ENCODE measurements around the gene RTN1.

Gene RTN1

GRCh38 chr14:59850458-59850857, 20.1 kb downstream of the RTN1 start:
- Histone ChIP-seq H3K27me3 (replicated peaks; ENCODE audit: control insufficient read depth, insufficient read depth, low read length, poor library complexity, severe bottlenecking) (no peaks in the 10 kb centered on the region), H3K4me3 (ENCODE audit: insufficient read depth, low read depth, low read length, poor library complexity, severe bottlenecking) (no peak overlapping the region), H3K27ac (ENCODE audit: insufficient read depth, low read length, poor library complexity, severe bottlenecking) (no peak overlapping the region), H3K9me3 (ENCODE audit: control insufficient read depth, low read length) (no peaks in the 10 kb centered on the region), H3K36me3 (ENCODE audit: control insufficient read depth, insufficient read depth, low read length) (no peaks in the 10 kb centered on the region), H3K4me1 (ENCODE audit: control insufficient read depth, insufficient read depth, low read length, poor library complexity, severe bottlenecking) (no peaks in the 10 kb centered on the region)
- no peak for DNase-seq

DNA sequence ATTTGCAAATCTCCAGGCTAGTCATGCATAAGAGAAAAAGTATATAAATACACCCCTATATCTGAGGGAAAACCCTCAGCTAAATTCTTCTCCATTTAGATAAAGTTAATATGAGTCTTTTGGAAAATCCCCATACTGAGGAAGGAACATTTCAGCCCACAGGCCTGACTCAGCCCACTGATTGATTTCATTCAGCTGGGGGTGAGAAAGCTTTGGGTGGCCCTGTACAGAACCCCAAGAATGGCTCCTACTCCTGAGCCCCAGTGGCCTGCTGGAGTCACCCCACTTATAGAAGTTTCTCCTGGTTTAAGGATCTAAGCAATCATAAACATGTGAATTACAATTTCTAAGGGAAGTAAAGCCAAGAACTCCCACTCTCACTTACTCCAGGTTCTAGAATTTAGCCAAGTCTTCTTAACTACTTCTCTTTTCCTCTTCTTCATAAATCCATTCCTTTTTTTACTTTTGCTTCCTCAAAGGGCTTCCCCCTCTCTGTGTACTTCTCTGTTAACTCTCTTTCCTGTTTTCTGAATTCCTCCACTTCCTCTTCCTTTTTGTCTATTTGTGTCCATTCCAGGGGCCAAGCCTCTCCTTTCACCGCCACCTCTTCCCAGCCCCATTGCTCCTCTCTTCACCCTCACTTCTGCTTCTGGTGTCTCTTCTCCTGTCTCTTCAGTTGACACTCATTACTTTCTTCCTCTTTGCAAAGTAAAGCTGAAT, 21.0 kb downstream of the RTN1 start:
- no peak overlapping the region for H3K4me3 ChIP-seq (ENCODE audit: insufficient read depth, low read depth, low read length, poor library complexity, severe bottlenecking)
- no peak overlapping the region for H3K27ac ChIP-seq (ENCODE audit: insufficient read depth, low read length, poor library complexity, severe bottlenecking)
- DNase-seq = no peak
- no peaks in the 10 kb centered on the region for H3K27me3 ChIP-seq (replicated peaks; ENCODE audit: control insufficient read depth, insufficient read depth, low read length, poor library complexity, severe bottlenecking)
- H3K36me3 ChIP-seq (ENCODE audit: control insufficient read depth, insufficient read depth, low read length) = no peaks in the 10 kb centered on the region
- H3K9me3 ChIP-seq (ENCODE audit: control insufficient read depth, low read length) = no peaks in the 10 kb centered on the region
- no peaks in the 10 kb centered on the region for H3K4me1 ChIP-seq (ENCODE audit: control insufficient read depth, insufficient read depth, low read length, poor library complexity, severe bottlenecking)

DNA sequence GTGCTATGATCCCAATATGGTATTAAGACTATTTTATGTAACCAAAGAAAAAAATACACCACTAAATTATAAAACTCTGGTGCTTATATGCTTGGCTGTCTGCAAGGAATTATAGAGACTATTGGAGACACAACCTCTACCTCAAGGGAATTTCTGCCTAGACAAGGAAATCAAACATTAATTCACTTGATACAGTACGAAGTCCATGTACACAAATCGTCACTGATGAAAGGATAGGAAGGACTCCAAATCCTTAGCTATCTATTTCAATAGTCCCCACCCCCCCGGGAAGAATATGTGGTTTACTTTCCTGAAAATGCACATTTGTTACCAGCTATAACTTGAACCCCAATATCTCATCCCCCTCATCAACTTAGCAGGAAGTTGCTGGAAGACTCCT, 21.9 kb downstream of the RTN1 start:
- no peak overlapping the region for H3K27ac ChIP-seq (ENCODE audit: insufficient read depth, low read length, poor library complexity, severe bottlenecking)
- no peak overlapping the region for H3K4me3 ChIP-seq (ENCODE audit: insufficient read depth, low read depth, low read length, poor library complexity, severe bottlenecking)
- no peaks in the 10 kb centered on the region for H3K27me3 ChIP-seq (replicated peaks; ENCODE audit: control insufficient read depth, insufficient read depth, low read length, poor library complexity, severe bottlenecking)
- no peaks in the 10 kb centered on the region for H3K4me1 ChIP-seq (ENCODE audit: control insufficient read depth, insufficient read depth, low read length, poor library complexity, severe bottlenecking)
- no peak for DNase-seq
- H3K36me3 ChIP-seq (ENCODE audit: control insufficient read depth, insufficient read depth, low read length) = no peaks in the 10 kb centered on the region
- no peaks in the 10 kb centered on the region for H3K9me3 ChIP-seq (ENCODE audit: control insufficient read depth, low read length)

GRCh38 chr14:59847711-59848110, 22.9 kb downstream of the RTN1 start:
- Histone ChIP-seq H3K4me3 (ENCODE audit: insufficient read depth, low read depth, low read length, poor library complexity, severe bottlenecking) (no peak overlapping the region), H3K36me3 (ENCODE audit: control insufficient read depth, insufficient read depth, low read length) (no peaks in the 10 kb centered on the region), H3K27me3 (replicated peaks; ENCODE audit: control insufficient read depth, insufficient read depth, low read length, poor library complexity, severe bottlenecking) (no peaks in the 10 kb centered on the region), H3K27ac (ENCODE audit: insufficient read depth, low read length, poor library complexity, severe bottlenecking) (no peak overlapping the region), H3K4me1 (ENCODE audit: control insufficient read depth, insufficient read depth, low read length, poor library complexity, severe bottlenecking) (no peaks in the 10 kb centered on the region), H3K9me3 (ENCODE audit: control insufficient read depth, low read length) (no peaks in the 10 kb centered on the region)
- no peak for DNase-seq

- Histone ChIP-seq H3K9me3 (ENCODE audit: control insufficient read depth, low read length) (no peaks in the 10 kb centered on the region), H3K4me1 (ENCODE audit: control insufficient read depth, insufficient read depth, low read length, poor library complexity, severe bottlenecking) (no peaks in the 10 kb centered on the region)
These were observed 24.0 kb downstream of the RTN1 start for GRCh38 chr14:59846595-59846994.

DNA sequence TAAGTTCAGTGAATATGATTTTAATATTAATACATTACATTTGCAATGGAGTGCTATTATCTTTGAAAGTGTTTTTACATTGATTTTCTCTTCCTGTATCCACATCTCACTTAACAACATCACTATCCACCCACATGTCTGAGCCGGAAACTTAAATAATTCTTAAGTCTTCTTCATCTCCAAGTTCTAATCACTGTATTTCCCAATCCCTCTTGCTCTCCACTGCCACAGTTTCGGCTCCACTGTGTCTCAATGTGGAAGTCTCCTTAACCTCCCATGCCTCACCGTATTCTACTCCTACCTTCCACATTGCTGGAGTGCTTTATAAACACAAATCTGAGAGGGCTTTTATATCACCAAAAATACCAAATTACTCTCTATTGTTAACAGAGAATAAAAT, 25.3 kb downstream of the RTN1 start:
- H3K4me3 ChIP-seq (ENCODE audit: insufficient read depth, low read depth, low read length, poor library complexity, severe bottlenecking) = no peak overlapping the region
- H3K36me3 ChIP-seq (ENCODE audit: control insufficient read depth, insufficient read depth, low read length) = no peaks in the 10 kb centered on the region
- H3K27ac ChIP-seq (ENCODE audit: insufficient read depth, low read length, poor library complexity, severe bottlenecking) = no peak overlapping the region
- no peaks in the 10 kb centered on the region for H3K4me1 ChIP-seq (ENCODE audit: control insufficient read depth, insufficient read depth, low read length, poor library complexity, severe bottlenecking)
- no peak for DNase-seq
- H3K9me3 ChIP-seq (ENCODE audit: control insufficient read depth, low read length) = no peaks in the 10 kb centered on the region
- H3K27me3 ChIP-seq (replicated peaks; ENCODE audit: control insufficient read depth, insufficient read depth, low read length, poor library complexity, severe bottlenecking) = no peaks in the 10 kb centered on the region

More at GRCh38 chr14:59846595-59846994, 24.0 kb downstream of the RTN1 start:
- Histone ChIP-seq H3K27ac (ENCODE audit: insufficient read depth, low read length, poor library complexity, severe bottlenecking) (no peak overlapping the region), H3K36me3 (ENCODE audit: control insufficient read depth, insufficient read depth, low read length) (no peaks in the 10 kb centered on the region), H3K4me3 (ENCODE audit: insufficient read depth, low read depth, low read length, poor library complexity, severe bottlenecking) (no peak overlapping the region), H3K27me3 (replicated peaks; ENCODE audit: control insufficient read depth, insufficient read depth, low read length, poor library complexity, severe bottlenecking) (no peaks in the 10 kb centered on the region)
- DNase-seq = no peak

- Histone ChIP-seq H3K27ac (ENCODE audit: insufficient read depth, low read length, poor library complexity, severe bottlenecking) (no peak overlapping the region), H3K36me3 (ENCODE audit: control insufficient read depth, insufficient read depth, low read length) (no peaks in the 10 kb centered on the region), H3K27me3 (replicated peaks; ENCODE audit: control insufficient read depth, insufficient read depth, low read length, poor library complexity, severe bottlenecking) (no peaks in the 10 kb centered on the region), H3K4me3 (ENCODE audit: insufficient read depth, low read depth, low read length, poor library complexity, severe bottlenecking) (no peak overlapping the region), H3K4me1 (ENCODE audit: control insufficient read depth, insufficient read depth, low read length, poor library complexity, severe bottlenecking) (no peaks in the 10 kb centered on the region), H3K9me3 (ENCODE audit: control insufficient read depth, low read length) (no peaks in the 10 kb centered on the region)
- no peak for DNase-seq
These were observed 26.3 kb downstream of the RTN1 start for GRCh38 chr14:59844186-59844812.

DNA sequence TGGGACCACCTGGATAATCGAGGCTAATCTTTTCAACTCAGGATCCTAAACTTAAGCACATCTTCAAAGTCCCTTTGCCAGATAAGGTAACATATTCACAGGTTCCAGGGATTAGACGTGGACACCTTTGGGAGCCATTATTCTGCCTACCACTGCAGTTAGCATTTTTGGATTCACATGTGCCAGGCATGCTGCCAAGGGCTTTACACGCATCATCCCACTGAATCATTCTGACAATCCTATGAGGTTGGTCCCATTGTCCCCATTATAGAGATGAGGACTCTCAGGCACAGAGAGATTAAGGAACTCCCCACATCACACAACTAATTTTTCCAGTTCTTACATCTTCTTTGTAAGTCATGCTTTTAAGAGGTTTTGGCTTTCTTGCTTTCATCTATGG, 34.5 kb downstream of the RTN1 start:
- no peaks in the 10 kb centered on the region for H3K36me3 ChIP-seq (ENCODE audit: control insufficient read depth, insufficient read depth, low read length)
- no peak for DNase-seq
- H3K27me3 ChIP-seq (replicated peaks; ENCODE audit: control insufficient read depth, insufficient read depth, low read length, poor library complexity, severe bottlenecking) = no peaks in the 10 kb centered on the region
- no peaks in the 10 kb centered on the region for H3K4me1 ChIP-seq (ENCODE audit: control insufficient read depth, insufficient read depth, low read length, poor library complexity, severe bottlenecking)
- H3K4me3 ChIP-seq (ENCODE audit: insufficient read depth, low read depth, low read length, poor library complexity, severe bottlenecking) = no peak overlapping the region
- H3K9me3 ChIP-seq (ENCODE audit: control insufficient read depth, low read length) = no peaks in the 10 kb centered on the region
- H3K27ac ChIP-seq (ENCODE audit: insufficient read depth, low read length, poor library complexity, severe bottlenecking) = no peak overlapping the region

DNA sequence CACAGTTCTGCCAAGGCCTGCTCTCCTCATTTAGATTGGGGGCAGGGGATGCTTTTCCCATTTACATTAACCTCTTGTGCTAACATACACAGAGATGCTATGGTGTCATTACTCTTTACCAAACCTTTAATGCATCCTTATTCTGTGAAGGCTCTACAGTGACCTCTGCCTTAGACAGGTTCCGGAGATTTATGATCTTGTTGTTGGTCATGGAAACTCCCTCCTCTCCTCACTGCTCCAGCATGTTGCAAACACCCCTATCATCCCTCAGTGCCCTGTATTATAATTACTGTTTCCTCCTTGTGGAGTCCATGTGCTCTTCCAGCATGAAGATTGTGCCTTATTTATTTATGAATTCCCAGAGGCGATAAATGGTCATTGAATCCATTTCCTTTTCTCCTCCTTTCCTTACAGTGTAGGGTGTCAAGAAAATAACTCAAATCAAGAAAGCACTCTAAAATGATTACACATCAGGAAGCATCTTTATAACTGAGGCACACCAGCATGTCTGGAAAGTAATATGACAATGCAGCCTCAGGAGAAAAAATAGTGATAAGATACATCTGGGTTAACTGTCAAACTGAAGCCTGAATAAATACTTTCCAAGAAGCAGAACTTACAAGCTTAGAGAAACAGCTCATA, 37.8 kb downstream of the RTN1 start:
- Histone ChIP-seq H3K36me3 (ENCODE audit: control insufficient read depth, insufficient read depth, low read length) (no peaks in the 10 kb centered on the region), H3K27ac (ENCODE audit: insufficient read depth, low read length, poor library complexity, severe bottlenecking) (no peak overlapping the region), H3K9me3 (ENCODE audit: control insufficient read depth, low read length) (no peaks in the 10 kb centered on the region), H3K4me1 (ENCODE audit: control insufficient read depth, insufficient read depth, low read length, poor library complexity, severe bottlenecking) (no peaks in the 10 kb centered on the region), H3K27me3 (replicated peaks; ENCODE audit: control insufficient read depth, insufficient read depth, low read length, poor library complexity, severe bottlenecking) (no peaks in the 10 kb centered on the region), H3K4me3 (ENCODE audit: insufficient read depth, low read depth, low read length, poor library complexity, severe bottlenecking) (no peak overlapping the region)
- DNase-seq = no peak

GRCh38 chr14:59831121-59831730, 39.4 kb downstream of the RTN1 start:
- H3K27ac ChIP-seq (ENCODE audit: insufficient read depth, low read length, poor library complexity, severe bottlenecking) = no peak overlapping the region
- no peak for DNase-seq
- no peaks in the 10 kb centered on the region for H3K9me3 ChIP-seq (ENCODE audit: control insufficient read depth, low read length)
- H3K27me3 ChIP-seq (replicated peaks; ENCODE audit: control insufficient read depth, insufficient read depth, low read length, poor library complexity, severe bottlenecking) = no peaks in the 10 kb centered on the region
- H3K4me1 ChIP-seq (ENCODE audit: control insufficient read depth, insufficient read depth, low read length, poor library complexity, severe bottlenecking) = no peaks in the 10 kb centered on the region
- no peaks in the 10 kb centered on the region for H3K36me3 ChIP-seq (ENCODE audit: control insufficient read depth, insufficient read depth, low read length)
- no peak overlapping the region for H3K4me3 ChIP-seq (ENCODE audit: insufficient read depth, low read depth, low read length, poor library complexity, severe bottlenecking)
